GM21619 (cell line): Measurements from ENCODE around the gene SHC3.

Experiments used
- ATAC-seq: cut with Tn5 transposase; IDR thresholded peaks from one replicate; pipeline ENCODE4 v1.9.1; 2021; ENCODE audit not compliant: unreplicated experiment

The SHC3 gene

DNA sequence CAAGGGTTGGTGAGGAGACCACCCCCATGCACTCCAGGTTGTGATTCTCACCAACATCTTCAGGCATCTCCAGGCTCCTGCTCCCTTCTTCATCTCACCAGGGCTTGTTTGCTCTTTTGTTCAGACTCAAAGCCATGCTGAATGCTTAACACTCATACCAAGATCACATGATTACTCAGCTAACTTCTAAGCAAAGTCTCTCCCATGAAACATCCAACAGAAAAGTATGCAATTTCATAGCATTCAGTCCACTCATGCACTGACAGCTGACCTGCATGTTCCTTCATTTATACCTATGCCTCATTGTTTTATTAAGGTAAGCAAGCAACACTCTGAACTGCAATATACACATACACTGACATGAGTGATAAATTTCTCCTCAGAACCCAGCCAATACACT is 69.0 kb downstream of the SHC3 start:
- ATAC-seq = no peak

DNA sequence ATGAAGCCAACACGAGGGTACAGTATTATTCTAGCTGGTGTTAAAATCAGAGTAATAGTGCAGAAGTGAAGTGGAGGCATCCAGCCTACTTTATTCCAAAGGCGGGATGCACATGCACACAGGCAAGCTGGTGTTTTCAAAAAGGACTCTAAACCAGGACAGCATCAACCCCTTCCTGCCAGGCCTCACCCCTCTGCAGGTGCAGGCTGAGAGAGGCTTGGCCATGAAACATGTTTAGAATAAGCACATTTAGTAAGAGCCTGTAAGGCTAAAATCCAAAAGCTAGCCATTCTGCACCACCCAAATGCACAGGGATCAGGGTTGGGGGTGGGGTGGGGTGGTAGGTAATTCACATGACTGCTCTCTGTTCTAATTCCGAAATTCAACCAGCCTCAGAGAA is 71.2 kb downstream of the SHC3 start:
- no peak for ATAC-seq

DNA sequence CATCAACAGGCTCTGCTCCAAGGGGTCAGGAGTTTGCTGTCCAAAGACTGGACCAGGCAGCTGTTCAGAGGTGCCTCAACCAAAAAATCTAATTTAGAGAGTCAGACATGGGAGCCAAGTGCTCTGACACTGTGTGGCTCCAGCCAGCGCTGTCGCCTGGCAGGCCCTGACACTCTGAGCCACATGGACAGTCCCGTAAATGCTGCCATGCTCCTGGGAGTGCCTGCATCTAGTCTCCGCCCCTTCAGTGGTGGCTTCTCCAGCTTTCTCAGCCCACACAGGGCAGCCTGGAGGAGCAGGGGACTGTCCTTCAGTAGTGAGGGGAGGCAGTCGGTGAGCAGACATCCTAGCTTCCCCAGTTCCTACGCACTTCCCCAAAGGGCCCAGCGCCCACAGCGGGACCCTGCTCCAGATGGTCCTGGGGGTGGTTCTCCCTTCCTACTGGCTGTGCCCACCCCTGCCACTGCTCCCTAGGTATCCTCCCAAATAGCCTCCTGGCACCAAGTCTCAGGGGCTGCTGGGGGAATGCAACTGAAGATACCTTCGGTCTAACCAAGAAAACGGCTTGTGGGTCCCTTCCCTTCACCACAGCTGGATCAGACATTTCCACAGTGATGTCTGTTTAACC is 72.3 kb downstream of the SHC3 start:
- no peak for ATAC-seq

DNA sequence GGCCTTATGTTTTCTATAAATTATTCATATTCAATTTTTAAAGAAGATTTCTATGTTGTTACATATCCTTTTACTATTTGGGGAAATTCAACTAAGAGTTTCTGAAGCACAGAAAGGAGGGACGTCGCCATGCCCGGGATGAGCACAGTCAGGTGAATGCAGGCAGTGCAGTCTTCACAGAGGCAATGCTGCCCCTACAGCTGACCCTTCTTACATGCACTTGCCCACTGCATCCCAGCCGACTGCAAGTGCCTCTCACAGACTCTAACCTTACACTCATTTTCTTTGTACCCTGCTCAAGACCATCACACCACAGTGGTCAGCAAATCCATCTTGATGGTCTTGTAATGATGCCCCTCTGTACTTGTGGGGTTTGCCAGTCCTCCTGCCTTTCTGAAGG is 73.8 kb downstream of the SHC3 start:
- no peak for ATAC-seq

DNA sequence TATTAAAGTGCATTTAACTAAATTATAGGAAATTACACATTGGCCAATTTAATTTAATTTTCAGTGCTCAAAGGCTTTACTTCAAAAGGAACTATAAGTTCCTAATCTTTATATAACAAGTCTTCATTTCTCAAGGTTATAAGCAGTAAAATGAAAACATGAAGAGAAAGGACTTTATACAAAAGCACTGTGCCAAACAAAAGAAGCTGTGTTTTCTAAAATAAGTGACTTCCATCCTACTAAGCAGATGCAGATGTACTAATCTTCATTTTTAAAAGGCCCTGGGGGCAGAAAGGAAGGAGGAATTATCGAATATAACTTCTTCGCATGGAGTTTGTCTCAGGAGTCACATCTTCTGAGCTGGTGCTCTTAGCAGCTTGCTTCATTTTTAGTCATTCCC is 81.4 kb downstream of the SHC3 start:
- ATAC-seq = no peak

DNA sequence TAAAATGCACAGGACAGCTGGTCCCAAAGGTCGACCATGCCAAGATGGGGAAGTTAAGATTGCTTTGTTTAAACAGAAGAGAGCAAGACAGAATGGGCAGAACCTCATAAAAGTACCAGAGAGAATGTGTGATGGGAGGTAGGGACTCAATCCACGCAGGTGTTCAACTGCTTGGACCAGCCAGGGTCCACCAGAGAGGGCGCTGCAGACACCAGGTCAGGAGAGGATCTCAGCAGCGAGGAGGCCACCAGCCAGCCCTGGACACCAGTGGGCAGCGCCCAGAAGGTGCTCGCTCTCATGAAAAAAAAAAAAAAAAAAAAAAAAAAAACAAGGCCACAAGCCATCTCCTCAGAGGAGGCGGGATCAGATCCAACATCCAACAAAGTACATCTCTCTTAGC is 81.8 kb downstream of the SHC3 start:
- ATAC-seq = no peak

DNA sequence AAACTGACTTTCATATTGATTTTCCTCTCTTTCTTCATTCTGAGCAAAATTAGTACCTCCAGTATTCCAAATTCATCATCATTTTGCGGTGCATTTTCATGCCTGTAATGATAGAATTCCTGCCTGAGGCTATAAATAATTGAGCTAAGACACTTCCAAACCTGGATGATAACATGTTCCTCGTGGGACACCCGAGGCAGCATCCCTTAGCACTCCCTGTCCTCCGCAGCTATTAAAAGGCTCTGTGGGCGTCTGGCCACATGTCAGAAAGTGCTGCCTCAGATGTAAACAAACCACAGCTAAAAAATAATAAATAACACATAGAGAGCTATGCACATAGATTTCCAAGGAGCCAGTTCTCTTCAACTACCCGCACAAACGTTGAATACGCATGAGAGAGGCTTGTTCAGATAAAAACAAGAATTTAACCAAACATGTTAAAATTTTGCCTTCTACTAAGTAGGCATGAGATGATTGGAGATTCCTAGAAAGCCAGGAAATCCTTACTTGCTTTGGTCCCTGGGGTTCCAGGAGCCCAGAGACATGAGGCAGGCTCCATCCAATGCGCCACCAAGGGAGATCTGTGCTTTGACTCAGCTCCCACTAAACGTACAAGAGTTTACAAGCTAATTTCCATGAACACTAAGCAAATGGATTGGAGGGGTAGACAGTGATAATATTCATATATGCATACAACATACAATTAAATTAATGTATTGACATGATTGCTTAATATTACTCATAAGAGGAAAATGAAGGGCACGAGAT is 82.7 kb downstream of the SHC3 start:
- no peak for ATAC-seq

DNA sequence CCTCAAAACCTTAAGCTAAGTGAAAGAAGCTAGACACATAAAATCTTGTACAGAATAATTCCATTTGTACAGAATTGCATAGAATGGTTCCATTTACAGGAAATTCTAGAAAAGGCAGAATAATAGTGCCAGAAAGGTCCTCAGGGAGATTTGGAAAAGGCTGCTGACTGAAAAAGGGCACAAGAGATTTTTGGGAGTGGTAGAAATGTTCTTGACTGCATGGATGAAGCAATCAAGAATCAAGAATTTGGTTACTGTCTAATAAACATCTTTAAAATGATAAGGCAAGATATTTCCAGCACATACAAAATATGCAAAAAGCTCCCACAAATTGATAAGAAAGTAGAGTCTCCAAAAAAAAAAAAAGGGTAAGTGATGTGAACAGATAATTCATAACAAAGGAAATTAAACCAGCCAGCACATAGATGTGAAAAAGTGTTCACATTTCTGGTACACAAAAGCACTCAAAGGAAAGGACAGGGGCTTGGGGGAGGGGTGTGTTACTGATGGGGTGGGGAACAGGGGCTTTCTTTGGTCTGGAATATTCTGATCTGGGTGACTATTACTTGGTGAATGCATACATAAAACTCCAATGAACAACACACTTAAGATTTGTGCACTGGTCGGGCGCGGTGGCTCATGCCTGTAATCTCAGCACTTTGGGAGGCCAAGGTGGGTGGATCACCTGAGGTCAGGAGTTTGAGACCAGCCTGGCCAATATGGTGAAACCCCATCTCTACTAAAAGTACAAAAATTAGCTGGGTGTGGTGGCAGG is 85.2 kb downstream of the SHC3 start:
- no peak for ATAC-seq

DNA sequence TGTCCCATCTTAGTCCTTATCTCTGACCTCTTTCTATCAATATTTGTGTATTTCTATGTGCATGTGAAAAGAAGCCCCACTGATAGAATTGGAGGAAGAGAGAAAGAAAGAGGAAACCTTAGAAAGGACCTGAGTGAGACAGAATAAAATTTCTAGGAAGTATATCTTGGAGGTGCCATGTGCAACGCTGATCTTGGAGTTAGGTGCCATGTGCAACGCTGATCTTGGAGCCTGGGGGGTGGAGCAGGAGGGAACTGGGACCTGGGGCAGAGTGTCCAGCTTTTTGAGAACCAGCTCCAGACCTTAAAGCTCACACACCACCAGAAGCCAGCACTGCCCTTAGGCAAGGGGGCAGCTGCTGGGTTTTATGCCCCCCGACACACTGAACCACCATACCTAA is 89.4 kb downstream of the SHC3 start:
- ATAC-seq = no peak

DNA sequence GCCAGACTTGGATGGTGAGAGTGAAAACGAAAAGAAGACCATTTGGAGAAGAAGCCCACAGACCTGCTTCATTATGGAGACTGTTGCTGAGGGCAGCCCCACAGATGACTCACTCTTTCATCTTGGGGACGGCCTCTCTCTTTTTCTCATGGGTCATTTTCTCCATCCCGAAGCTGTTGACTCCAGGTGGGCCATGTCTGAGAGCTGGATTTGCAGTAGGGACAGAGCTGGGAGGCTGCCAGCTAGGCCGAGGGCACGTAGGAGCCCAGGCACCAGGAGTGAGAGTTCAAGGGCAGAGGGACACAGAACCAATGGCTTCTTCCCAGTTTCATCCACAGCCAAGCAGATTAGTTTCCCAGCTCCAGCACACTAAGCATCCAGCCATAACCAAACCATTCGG is 95.0 kb downstream of the SHC3 start:
- no peak for ATAC-seq

DNA sequence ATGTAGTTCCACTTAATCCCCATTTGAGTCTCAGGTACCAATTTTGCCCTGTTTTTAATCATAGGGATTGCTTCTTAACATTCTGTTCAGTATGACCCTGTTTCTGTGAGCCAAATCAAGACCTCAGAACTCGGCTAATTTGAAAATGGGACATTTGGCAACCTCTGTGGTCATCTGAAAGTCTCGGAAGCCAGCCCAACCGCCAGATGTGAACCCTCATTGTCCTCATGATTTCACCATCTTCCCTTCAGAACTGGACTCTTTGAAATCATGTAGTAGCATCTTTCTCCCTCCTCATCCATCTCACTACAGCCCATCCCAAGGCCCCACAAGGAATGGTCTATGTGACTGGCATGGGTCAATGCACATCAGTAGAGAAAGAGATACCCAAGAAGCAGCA is 98.4 kb downstream of the SHC3 start:
- ATAC-seq = no peak

DNA sequence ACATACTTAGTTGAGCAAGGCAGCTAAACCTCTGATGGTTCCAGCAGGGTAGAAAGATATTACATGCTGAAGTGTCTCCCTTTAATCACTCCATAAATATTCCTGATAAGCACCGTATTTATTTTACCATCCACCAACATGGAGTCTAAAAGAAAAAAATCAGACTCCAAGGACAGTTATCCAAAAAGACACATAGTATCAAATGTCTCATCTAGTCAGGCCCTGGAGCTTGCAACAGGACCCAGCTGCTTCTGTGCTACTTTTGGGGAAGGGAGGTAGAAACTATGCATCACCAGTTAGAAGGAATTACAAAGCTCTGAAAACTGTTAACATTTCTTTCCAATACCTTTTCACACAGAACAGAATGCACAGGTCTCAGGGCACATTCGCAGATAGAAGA is 99.2 kb downstream of the SHC3 start:
- no peak for ATAC-seq

DNA sequence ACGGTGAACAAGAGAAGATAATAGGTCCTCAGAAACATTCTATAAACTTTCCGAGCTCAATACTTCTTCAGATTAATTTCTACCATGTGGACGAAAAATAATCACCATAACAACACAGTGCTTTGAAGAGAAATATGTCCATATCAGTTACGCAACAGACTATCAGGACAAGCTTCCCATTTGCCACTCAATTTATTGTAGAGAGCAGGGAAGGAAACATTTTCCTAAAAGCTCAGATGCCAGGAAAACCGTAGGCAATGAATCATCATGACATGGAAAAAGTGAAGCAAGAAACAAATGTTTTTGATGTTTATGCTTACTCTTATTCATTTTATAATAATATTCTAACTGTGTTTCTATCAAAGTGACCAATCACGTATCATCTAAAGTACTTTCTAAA is 99.8 kb downstream of the SHC3 start:
- no peak for ATAC-seq

DNA sequence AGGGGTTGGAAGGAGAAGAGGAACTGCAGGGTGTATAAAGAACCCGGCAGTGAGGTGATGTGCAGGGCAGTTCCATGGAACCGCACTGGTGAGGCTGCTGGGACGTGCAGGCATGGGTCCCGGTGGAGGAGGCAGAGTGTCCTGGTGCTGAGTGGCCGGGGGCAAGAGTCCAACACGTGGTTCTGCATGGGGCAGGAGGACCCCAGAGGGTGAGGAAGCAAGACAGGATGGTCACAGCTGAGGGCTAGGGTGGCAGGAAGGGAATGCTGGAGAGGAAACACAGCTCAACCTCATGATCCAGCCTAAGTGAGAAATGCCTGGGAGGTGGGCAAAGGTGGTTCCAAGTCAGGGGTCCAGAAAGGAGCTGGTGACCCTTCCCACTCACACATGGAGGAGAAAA is 100.2 kb downstream of the SHC3 start:
- no peak for ATAC-seq

DNA sequence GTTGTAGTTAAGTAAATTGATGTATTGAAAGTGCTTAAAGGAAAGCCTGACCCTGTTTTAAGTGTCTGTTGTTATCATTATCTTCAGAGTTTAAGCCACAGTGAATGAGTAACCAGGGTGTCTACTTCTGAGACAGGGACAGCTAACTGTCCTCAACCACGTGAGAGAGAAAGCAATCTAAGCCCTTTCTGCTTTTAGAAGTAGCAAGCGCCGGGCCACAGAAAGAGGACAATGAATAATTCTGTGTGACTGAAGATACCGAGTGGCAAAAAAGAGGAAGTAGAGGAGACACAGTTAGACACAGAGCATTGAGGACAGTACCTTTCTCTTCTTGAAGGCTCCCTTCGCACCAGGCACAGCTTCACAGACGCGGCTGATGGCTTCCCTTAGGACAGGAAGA is 101.1 kb downstream of the SHC3 start:
- peak; percentile 96 for ATAC-seq

DNA sequence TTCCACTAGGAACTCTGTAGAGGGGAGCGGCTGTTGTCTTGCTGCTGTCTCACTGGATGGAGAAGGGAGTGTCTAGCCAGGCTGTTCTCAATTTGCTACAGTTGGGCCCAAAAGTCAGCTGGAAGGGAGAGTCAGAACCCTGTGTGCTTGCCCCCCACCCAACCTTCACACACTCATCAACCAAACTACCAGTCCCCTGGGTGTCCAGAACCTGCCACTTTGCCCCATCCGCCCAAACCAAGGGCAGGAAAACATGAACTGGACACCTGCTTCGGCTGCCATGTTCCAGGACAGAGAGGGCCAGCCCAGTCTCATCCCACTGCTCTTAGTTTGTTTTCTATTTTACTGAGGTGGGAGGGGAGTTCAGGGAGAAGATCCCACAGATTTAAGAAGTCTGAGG is 105.2 kb downstream of the SHC3 start:
- ATAC-seq = no peak

DNA sequence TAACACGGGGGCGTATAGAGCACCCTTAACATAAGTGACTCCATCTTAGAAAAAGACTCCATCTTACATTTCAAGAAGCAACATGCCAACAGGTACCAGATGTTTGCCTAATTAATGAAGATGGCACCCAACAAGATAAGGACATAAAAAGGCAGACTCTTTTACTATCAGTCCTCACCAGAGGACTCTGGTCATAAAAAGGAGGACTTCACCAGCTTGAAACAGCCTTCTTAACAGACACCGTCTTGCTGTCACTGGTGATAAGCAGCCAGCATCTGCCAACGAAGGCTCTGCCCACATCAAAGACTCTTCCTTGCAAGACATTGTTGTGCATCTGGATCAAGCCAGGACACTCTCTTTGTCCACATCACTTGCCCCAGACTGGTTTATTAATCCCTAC is 107.0 kb downstream of the SHC3 start:
- no peak for ATAC-seq

DNA sequence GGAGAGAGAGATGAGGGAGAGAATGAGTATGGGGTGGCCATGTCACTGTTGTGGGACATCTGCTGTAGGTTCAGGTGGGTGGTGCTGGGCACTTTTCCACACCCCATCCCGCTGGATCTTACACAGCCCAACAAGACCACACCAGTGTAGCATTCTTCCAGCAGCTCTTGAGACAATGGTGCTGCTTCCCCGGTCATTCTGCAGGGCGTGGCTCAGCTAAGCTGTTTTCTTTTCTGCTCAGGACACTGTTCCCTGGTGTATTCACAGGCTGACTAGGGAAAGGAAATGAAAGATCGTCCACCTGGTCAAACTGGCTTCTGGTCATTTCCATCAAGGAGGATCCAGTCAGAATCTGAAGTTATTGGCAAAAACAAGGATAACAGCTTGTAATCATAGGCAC is 111.8 kb downstream of the SHC3 start:
- no peak for ATAC-seq

DNA sequence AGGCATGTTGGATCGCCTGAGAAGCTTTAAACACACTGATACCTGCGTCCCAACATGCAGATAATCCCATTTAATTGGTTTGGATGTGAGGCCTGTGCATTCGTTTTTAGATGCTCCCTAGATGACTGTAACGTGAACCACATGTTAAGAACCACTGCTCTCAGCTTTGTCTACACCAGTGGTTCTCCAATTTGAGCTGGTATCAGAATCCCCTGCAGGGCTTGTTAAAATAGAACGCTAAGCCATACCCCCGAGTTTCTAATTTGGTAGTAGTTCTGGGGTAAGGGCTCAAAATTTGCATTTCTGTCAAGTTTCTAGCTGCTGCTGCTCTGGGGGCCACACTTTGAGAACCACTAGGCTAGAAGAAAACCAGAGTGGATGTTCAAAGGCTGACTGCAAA is 112.7 kb downstream of the SHC3 start:
- ATAC-seq = no peak

DNA sequence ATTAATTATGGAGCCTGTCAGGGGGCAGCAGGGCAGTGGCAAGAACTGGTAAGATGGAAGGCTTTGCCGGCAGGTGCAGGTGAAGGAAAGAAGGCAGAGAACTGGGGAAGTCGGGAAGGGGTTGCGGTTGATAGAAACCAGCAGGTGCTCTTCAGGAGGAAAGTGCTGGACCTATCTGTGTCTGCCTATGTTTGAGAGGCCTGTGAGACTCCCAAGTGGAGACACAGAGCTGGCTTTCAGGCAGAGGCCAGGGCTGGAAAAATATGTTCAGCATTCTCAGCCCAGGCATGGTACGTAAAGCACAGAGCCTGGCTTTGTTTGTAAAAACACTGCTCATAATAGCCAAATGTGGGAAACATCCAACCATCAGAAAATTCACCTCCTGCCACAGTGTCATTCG is 117.8 kb downstream of the SHC3 start:
- no peak for ATAC-seq

DNA sequence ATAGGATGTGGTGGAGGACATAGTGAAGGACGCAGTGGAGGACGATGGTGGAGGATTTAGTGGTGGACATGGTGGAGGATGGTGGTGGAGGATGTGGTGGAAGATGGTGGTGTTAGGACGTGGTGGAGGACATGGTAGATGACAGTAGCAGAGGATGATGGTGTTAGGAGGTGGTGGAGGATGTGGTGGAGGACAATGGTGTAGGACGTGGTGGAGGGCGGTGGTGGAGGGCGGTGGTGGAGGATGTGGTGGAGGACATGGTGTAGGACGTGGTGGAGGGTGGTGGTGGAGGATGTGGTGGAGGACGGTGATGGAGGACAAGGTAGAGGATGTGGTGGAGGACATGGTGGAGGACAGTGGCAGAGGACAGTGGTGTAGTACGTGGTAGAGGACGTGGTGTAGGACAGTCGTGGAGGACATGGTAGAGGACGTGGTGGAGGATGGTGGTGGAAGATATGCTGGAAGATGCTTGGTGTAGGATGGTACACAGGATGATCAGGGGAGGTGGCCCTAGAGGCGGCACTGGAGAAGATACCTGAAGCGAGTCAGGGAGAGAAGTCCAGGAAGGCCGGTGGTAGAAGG is 118.6 kb downstream of the SHC3 start:
- no peak for ATAC-seq

DNA sequence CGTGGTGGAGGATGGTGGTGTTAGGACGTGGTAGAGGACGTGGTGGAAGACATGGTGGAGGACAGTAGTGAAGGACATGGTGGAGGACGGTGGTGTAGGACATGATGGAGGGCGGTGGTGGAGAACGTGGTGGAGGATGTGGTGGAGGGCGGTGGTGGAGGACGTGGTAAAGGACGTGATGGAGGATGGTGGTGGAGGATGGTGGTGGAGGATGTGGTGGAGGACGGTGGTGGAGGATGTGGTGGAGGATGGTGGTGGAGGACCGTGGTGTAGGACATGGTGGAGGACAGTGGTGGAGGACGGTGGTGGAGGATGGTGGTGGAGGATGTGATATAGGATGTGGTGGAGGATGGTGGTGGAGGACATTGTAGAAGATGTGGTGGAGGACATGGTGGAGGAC is 119.7 kb downstream of the SHC3 start:
- ATAC-seq = no peak
